Mesenchymal stem cell (in vitro differentiated cells and primary cell): ENCODE data around the gene SLC6A5.

Experiments
- DNase-seq: peaks from one replicate; pipeline ENCODE4 v3.0.0-alpha.2; 2013
- H2AFZ ChIP-seq: one replicate; pipeline ENCODE4 v1.6.1; 2013; ENCODE audit warnings: low read depth, mild to moderate bottlenecking, control low read depth, inconsistent platforms, low read length, moderate library complexity
- H2AK5ac ChIP-seq: 2 replicates; pipeline ENCODE4 v1.6.1; 2013; ENCODE audit warnings: low read length, moderate library complexity, mild to moderate bottlenecking, inconsistent platforms; ENCODE audit not compliant: severe bottlenecking
- H2BK120ac ChIP-seq: one replicate; pipeline ENCODE4 v1.6.1; 2013; ENCODE audit warnings: low read depth, mild to moderate bottlenecking, inconsistent platforms, low read length, moderate library complexity
- H2BK12ac ChIP-seq, 2 experiments: one replicate each; pipeline ENCODE4 v1.6.1; 2013; ENCODE audit warnings: inconsistent platforms in 2 of 2, low read length in 2 of 2, mild to moderate bottlenecking in 2 of 2, moderate library complexity in 2 of 2, control low read depth in 1 of 2
- H2BK15ac ChIP-seq: one replicate; pipeline ENCODE4 v1.6.1; 2013; ENCODE audit warnings: mild to moderate bottlenecking, low read depth, inconsistent platforms; ENCODE audit not compliant: poor library complexity, severe bottlenecking
- H2BK5ac ChIP-seq: 2 replicates; pipeline ENCODE4 v1.6.1; 2013; ENCODE audit warnings: low read depth, mild to moderate bottlenecking, low read length, control low read depth, inconsistent platforms; ENCODE audit not compliant: poor library complexity, severe bottlenecking
- H3K14ac ChIP-seq, 2 experiments: one replicate each; pipeline ENCODE4 v1.6.1; 2013; ENCODE audit warnings: inconsistent platforms in 2 of 2, low read length in 2 of 2, control low read depth in 1 of 2, mild to moderate bottlenecking in 1 of 2, moderate library complexity in 1 of 2
- H3K18ac ChIP-seq, 2 experiments: one replicate each; pipeline ENCODE4 v1.6.1; 2013; ENCODE audit warnings: inconsistent platforms in 2 of 2, low read length in 2 of 2, control low read depth in 1 of 2, low read depth in 1 of 2, mild to moderate bottlenecking in 1 of 2
- H3K23ac ChIP-seq, 2 experiments: one replicate each; pipeline ENCODE4 v1.6.1; 2013; ENCODE audit warnings: inconsistent platforms in 2 of 2, low read length in 2 of 2, mild to moderate bottlenecking in 2 of 2, moderate library complexity in 2 of 2, control low read depth in 1 of 2
- H3K27ac ChIP-seq: 2 replicates; pipeline ENCODE4 v1.5.1; 2013; ENCODE audit warnings: mild to moderate bottlenecking, moderate library complexity, low read length, control low read depth, inconsistent platforms; ENCODE audit not compliant: poor library complexity, severe bottlenecking
- H3K27me3 ChIP-seq, 2 experiments: 2 replicates each; pipeline versions ENCODE4 v1.6.1 to v1.7.0; 2013; ENCODE audit warnings: low read length in 2 of 2, mild to moderate bottlenecking in 2 of 2, moderate library complexity in 2 of 2, control low read depth in 1 of 2, inconsistent platforms in 1 of 2; ENCODE audit not compliant: control insufficient read depth in 1 of 2, insufficient read depth in 1 of 2
- H3K36me3 ChIP-seq, 2 experiments: 2 replicates each; pipeline versions ENCODE4 v1.6.1 to v1.7.0; 2013; ENCODE audit warnings: low read length in 2 of 2, control low read depth in 1 of 2, inconsistent platforms in 1 of 2, low read depth in 1 of 2, mild to moderate bottlenecking in 1 of 2; ENCODE audit not compliant: insufficient read depth in 2 of 2, control insufficient read depth in 1 of 2
- H3K4ac ChIP-seq, 2 experiments: one replicate each; pipeline ENCODE4 v1.6.1; 2013; ENCODE audit warnings: inconsistent platforms in 2 of 2, low read length in 2 of 2, mild to moderate bottlenecking in 2 of 2, moderate library complexity in 2 of 2, control low read depth in 1 of 2, low read depth in 1 of 2
- H3K4me1 ChIP-seq: 2 replicates; pipeline ENCODE4 v1.6.1; 2013; ENCODE audit warnings: low read depth, low read length, control low read depth; ENCODE audit not compliant: control insufficient read depth, insufficient read depth
- H3K4me2 ChIP-seq: 2 replicates; pipeline ENCODE4 v1.6.1; 2013; ENCODE audit warnings: low read length, mild to moderate bottlenecking, inconsistent platforms; ENCODE audit not compliant: poor library complexity, severe bottlenecking
- H3K4me3 ChIP-seq, 2 experiments: 2 replicates each; pipeline versions ENCODE4 v1.5.1 to v1.7.0; 2013; ENCODE audit warnings: low read length in 2 of 2, mild to moderate bottlenecking in 2 of 2, control low read depth in 1 of 2, low read depth in 1 of 2; ENCODE audit not compliant: insufficient read depth in 1 of 2
- H3K79me1 ChIP-seq: replicated peaks from 2 replicates; pipeline ENCODE4 v1.6.1; 2013; ENCODE audit warnings: mild to moderate bottlenecking, control low read depth, low read length, inconsistent platforms; ENCODE audit not compliant: poor library complexity, severe bottlenecking
- H3K9ac ChIP-seq: 2 replicates; pipeline ENCODE4 v1.7.0; 2013; ENCODE audit warnings: mild to moderate bottlenecking, low read length, moderate library complexity
- H3K9me3 ChIP-seq: 2 replicates; pipeline ENCODE4 v1.7.0; 2013; ENCODE audit warnings: mild to moderate bottlenecking, low read length; ENCODE audit not compliant: control insufficient read depth
- H4K8ac ChIP-seq: one replicate; pipeline ENCODE4 v1.6.1; 2013; ENCODE audit warnings: inconsistent platforms, mild to moderate bottlenecking, low read length, moderate library complexity
- H4K91ac ChIP-seq: one replicate; pipeline ENCODE4 v1.6.1; 2013; ENCODE audit warnings: mild to moderate bottlenecking, low read length, inconsistent platforms
- WGBS: methylation state at CpG from one replicate; pipeline ENCODE4 v1.1.7; 2013; ENCODE audit warnings: mixed read lengths; 5-methylcytosine and 5-hydroxymethylcytosine counted together

The SLC6A5 gene

DNA sequence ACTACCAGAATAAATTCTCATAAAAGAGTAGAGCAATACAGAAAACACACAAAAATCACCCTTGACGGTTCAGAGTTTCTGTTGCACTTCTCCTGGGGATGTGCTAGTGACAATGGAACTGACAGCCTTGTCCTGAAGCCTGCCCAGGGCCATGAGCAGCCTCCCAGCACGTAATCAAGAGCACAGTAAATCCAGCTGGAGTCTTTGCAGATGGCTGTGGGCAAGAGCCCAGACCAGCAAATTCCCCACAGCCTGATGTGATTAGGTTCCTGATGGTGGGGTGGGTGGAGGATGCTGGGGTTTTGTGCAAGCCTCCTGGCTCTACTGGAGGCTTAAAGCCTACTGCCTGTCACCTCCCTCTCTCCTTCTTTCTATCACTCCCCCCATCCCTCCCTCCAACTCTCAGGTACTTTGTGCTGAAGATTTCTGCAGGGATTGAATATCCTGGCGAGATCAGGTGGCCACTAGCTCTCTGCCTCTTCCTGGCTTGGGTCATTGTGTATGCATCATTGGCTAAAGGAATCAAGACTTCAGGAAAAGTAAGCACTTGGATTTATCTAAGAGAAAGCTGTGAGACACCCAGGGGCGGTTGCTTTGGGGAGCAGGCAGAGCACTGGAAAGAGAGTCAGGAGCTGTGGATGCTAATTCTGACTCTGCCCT, 18.1 kb downstream of the SLC6A5 start:
- Histone ChIP-seq H2AFZ (no peak overlapping the region), H3K27ac (no peak overlapping the region), H2BK15ac (no peak overlapping the region), H2BK12ac (no peak overlapping the region), H4K91ac (no peak overlapping the region), H3K4me1 (no peaks in the 10 kb centered on the region), H3K4ac (no peak overlapping the region), H3K4me2 (no peak overlapping the region), H3K4me3 (no peak overlapping the region), H2AK5ac (no peak overlapping the region), H3K27me3 (peaks cover 0 to 28% of the 10 kb centered on the region in 2 experiments), H2BK5ac (no peak overlapping the region), H4K8ac (no peak overlapping the region), H3K9me3 (no peaks in the 10 kb centered on the region), H3K79me1 (no peaks in the 10 kb centered on the region), H3K18ac (no peak overlapping the region), H2BK120ac (no peak overlapping the region), H3K9ac (no peak overlapping the region), H3K36me3 (no peaks in the 10 kb centered on the region), H3K14ac (no peak overlapping the region), H3K23ac (no peak overlapping the region)
- DNase-seq, result no peak
- WGBS, result 24% methylated on average over 4 of the region's 4 CpGs

DNA sequence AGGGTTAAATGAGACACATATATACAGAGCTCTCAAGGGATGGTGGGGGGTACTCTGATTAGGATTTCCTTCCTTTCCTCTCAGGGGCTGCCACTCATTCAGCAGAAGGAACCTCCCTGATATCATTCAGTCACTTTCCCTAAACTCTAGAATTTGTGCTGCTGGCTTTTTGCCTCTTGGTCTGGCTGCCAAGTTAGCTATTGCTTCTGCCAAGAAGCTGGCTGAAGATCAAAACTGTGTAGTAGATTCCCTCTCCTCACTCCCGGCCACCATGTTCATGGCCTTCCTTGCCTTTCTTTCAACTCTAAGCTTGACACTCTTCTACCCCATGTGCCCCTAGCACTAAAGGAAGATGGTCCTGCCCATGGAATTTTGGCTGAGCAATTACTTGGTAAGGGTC, 18.7 kb downstream of the SLC6A5 start:
- Histone ChIP-seq H2AK5ac (no peak overlapping the region), H2BK15ac (no peak overlapping the region), H3K23ac (no peak overlapping the region), H3K79me1 (no peaks in the 10 kb centered on the region), H3K27ac (no peak overlapping the region), H3K14ac (no peak overlapping the region), H2BK12ac (no peak overlapping the region), H3K18ac (no peak overlapping the region), H3K4me3 (no peak overlapping the region), H2BK120ac (no peak overlapping the region), H2AFZ (no peak overlapping the region), H4K8ac (no peak overlapping the region), H2BK5ac (no peak overlapping the region), H4K91ac (no peak overlapping the region), H3K4ac (no peak overlapping the region), H3K4me1 (no peaks in the 10 kb centered on the region), H3K9me3 (no peaks in the 10 kb centered on the region), H3K4me2 (no peak overlapping the region), H3K9ac (no peak overlapping the region), H3K27me3 (peaks cover 0 to 32% of the 10 kb centered on the region in 2 experiments), H3K36me3 (no peaks in the 10 kb centered on the region)
- DNase-seq, result no peak
- 100% methylated on average over 1 of the region's 1 CpG for WGBS

DNA sequence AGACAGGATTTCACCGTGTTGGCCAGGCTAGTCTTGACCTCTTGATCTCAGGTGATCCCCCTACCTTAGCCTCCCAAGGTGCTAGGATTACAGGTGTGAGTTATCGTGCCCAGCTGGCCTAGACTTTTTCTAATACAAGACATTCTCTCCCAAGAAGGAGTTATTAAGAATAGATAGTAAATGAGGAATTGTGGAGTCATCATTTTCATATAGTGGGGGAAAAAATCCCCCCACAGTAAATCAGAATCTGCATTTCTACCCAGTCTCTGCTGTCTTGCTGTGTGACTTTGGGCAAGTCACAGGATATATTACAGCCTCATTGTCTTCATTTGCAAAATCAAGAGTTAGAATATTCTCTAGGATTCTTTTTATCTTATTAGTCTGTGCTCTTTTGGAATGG, 21.6 kb downstream of the SLC6A5 start:
- 43% methylated on average over 1 of the region's 2 CpGs for WGBS
- Histone ChIP-seq H3K4me2 (no peak overlapping the region), H4K91ac (no peak overlapping the region), H3K9me3 (no peaks in the 10 kb centered on the region), H2AK5ac (no peak overlapping the region), H3K23ac (no peak overlapping the region), H3K4me3 (no peak overlapping the region), H3K36me3 (no peaks in the 10 kb centered on the region), H2BK5ac (no peak overlapping the region), H3K14ac (no peak overlapping the region), H3K27ac (no peak overlapping the region), H3K4me1 (no peaks in the 10 kb centered on the region), H3K18ac (no peak overlapping the region), H2BK12ac (no peak overlapping the region), H2BK15ac (no peak overlapping the region), H2BK120ac (no peak overlapping the region), H3K9ac (no peak overlapping the region), H4K8ac (no peak overlapping the region), H3K4ac (no peak overlapping the region), H3K27me3 (peaks cover 0 to 29% of the 10 kb centered on the region in 2 experiments), H2AFZ (no peak overlapping the region), H3K79me1 (no peaks in the 10 kb centered on the region)
- DNase-seq, result no peak

DNA sequence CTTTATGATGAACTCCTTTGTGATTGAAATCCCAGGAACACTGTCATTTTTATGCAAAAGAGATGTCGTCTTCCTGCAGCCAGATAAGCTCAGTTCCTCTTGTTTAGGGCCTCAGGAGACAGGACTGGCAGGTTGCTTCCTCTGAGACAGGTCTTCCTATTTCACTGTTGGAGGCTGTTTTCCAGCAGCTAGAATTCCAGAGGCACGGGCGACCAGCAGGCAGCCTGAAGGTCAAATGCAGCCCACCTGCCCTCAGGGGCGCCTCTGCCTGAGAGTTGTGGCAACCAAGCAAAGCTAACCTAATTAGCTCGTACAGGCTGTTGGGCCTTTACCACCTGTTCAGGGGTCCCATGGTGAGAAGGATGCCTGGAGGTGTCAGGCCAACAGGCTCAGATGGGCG, 22.3 kb downstream of the SLC6A5 start:
- no peaks in the 10 kb centered on the region for H3K4me1 ChIP-seq
- H2BK5ac ChIP-seq, result no peak overlapping the region
- H3K36me3 ChIP-seq, result no peaks in the 10 kb centered on the region
- H3K27me3 ChIP-seq, result peaks cover 0 to 23% of the 10 kb centered on the region in 2 experiments
- no peak overlapping the region for H3K4ac ChIP-seq
- H4K91ac ChIP-seq, result no peak overlapping the region
- no peak overlapping the region for H3K9ac ChIP-seq
- no peak for DNase-seq
- no peak overlapping the region for H3K27ac ChIP-seq
- no peak overlapping the region for H2BK15ac ChIP-seq
- no peak overlapping the region for H2BK12ac ChIP-seq
- H2BK120ac ChIP-seq, result no peak overlapping the region
- no peak overlapping the region for H3K18ac ChIP-seq
- no peaks in the 10 kb centered on the region for H3K79me1 ChIP-seq
- H2AK5ac ChIP-seq, result no peak overlapping the region
- no peak overlapping the region for H4K8ac ChIP-seq
- H3K4me2 ChIP-seq, result no peak overlapping the region
- H3K9me3 ChIP-seq, result no peaks in the 10 kb centered on the region
- 21% methylated on average over 6 of the region's 6 CpGs for WGBS
- H3K23ac ChIP-seq, result no peak overlapping the region
- no peak overlapping the region for H3K4me3 ChIP-seq
- no peak overlapping the region for H3K14ac ChIP-seq
- H2AFZ ChIP-seq, result no peak overlapping the region
